MCF 10A (cell line): ENCODE results near the gene PPP3CB. TPM values are rescaled to one million over a fixed set of nuclear protein-coding genes. Genes with fewer than 3 reads are reported as not detected.
"Not testable (repeated sequence)": the region's sequence is repeated elsewhere in the genome, so short reads cannot be mapped to it uniquely, and the experiment has no call there.

Experiments
- BruUV-seq: library from RNA; stranded (reverse); fragments of 400-500 nt; replicated peaks from 2 replicates; lab custom pipeline; 2021; lab: Mats Ljungman, UMichigan
- CTCF ChIA-PET: fragments of 300-600 bp; sonication (Branson Sonifier 250); formaldehyde crosslinking; extraction: SDS; loops from one replicate; lab custom pipeline; 2021; ENCODE audit warnings: antibody characterized with exemption, inconsistent platforms; lab: Yijun Ruan, JAX
- POLR2A ChIA-PET: fragments of 300-600, 350-650 bp; sonication (Branson Sonifier 250); formaldehyde crosslinking; extraction: SDS; loops from one replicate; lab custom pipeline; 2020; ENCODE audit warnings: antibody characterized with exemption, inconsistent platforms; lab: Yijun Ruan, JAX
- DNase-seq: peaks from one replicate; pipeline ENCODE4 v3.0.0-alpha.2; 2018; ENCODE audit not compliant: unreplicated experiment
- H3K27ac Mint-ChIP-seq: one replicate; pipeline ENCODE4 v1.8.0; 2022; ENCODE audit warnings: mild to moderate bottlenecking, low read depth, mixed read lengths; ENCODE audit not compliant: unreplicated experiment
- H3K27me3 Mint-ChIP-seq: one replicate; pipeline ENCODE4 v1.8.0; 2022; ENCODE audit warnings: mixed read lengths; ENCODE audit not compliant: insufficient read depth, unreplicated experiment
- H3K36me3 Mint-ChIP-seq: one replicate; pipeline ENCODE4 v1.8.0; 2022; ENCODE audit warnings: mild to moderate bottlenecking, moderate library complexity, mixed read lengths; ENCODE audit not compliant: insufficient read depth, unreplicated experiment
- H3K4me1 Mint-ChIP-seq: one replicate; pipeline ENCODE4 v1.8.0; 2022; ENCODE audit warnings: mixed read lengths; ENCODE audit not compliant: insufficient read depth, unreplicated experiment
- H3K4me3 Mint-ChIP-seq: one replicate; pipeline ENCODE4 v1.8.0; 2022; ENCODE audit warnings: mild to moderate bottlenecking, moderate library complexity, mixed read lengths; ENCODE audit not compliant: unreplicated experiment
- H3K9me3 Mint-ChIP-seq: one replicate; pipeline ENCODE4 v1.8.0; 2022; ENCODE audit warnings: mixed read lengths; ENCODE audit not compliant: unreplicated experiment
- intact Hi-C: fragments of 100-400 bp; cut with micrococcal nuclease; formaldehyde crosslinking; loops from 2 replicates; pipeline ENCODE4 v1.14.1; 2022
- total RNA-seq: library from RNA; stranded (reverse); gene quantifications from 2 replicates; pipeline ENCODE4 v1.2.3, GENCODE V29; 2022
- TF ChIP-seq, protein P1 (sequence below): fragments of 200-600 bp; IDR thresholded peaks from one replicate; pipeline ENCODE4 v1.8.0; 2022; ENCODE audit warnings: antibody characterized with exemption, mild to moderate bottlenecking; ENCODE audit not compliant: unreplicated experiment

Gene PPP3CB
- total RNA-seq, 1 experiment from 2014 or later: 37.4 TPM

DNA sequence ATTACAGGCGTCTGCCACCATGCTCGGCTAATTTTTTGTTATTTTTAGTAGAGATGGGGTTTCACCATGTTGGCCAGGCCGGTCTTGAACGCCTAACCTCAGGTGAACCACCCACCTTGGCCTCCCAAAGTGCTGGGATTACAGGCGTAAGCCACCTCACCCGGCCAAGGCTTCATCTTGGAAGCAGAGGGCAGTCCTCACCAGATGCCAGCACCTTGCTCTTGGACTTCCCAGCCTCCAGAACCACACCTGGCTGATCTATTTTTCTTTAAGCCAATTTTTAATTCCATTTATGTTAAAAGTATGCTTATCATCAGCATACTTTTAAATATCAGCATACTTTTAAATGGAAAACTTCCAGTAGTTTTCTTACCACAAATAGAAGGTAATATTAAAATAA, 94.2 kb downstream of the PPP3CB start:
- POLR2A ChIA-PET: interaction anchor here (1.1 to 4.2 kb wide), 2 partner anchors 11 to 79 kb away, joined by 3 to 30 read pairs; partner anchors contain the start of gene ANXA7
- CTCF ChIA-PET: interaction anchor here (0.5 to 0.6 kb wide), 2 partner anchors 11 to 50 kb away, joined by 3 to 4 read pairs; no protein-coding TSS in a partner anchor
- Mint-ChIP-seq H3K4me3 (no peak overlapping the region), H3K36me3 (peaks cover 57% of the 10 kb centered on the region), H3K4me1 (peaks cover 6% of the 10 kb centered on the region), H3K9me3 (no peaks in the 10 kb centered on the region), H3K27ac (no peak overlapping the region), H3K27me3 (no peaks in the 10 kb centered on the region)
- no TSS peak for BruUV-seq
- TF ChIP-seq, protein P1, sequence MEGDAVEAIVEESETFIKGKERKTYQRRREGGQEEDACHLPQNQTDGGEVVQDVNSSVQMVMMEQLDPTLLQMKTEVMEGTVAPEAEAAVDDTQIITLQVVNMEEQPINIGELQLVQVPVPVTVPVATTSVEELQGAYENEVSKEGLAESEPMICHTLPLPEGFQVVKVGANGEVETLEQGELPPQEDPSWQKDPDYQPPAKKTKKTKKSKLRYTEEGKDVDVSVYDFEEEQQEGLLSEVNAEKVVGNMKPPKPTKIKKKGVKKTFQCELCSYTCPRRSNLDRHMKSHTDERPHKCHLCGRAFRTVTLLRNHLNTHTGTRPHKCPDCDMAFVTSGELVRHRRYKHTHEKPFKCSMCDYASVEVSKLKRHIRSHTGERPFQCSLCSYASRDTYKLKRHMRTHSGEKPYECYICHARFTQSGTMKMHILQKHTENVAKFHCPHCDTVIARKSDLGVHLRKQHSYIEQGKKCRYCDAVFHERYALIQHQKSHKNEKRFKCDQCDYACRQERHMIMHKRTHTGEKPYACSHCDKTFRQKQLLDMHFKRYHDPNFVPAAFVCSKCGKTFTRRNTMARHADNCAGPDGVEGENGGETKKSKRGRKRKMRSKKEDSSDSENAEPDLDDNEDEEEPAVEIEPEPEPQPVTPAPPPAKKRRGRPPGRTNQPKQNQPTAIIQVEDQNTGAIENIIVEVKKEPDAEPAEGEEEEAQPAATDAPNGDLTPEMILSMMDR: no peak
- intact Hi-C loops: no loop called here
- DNase-seq: no peak

DNA sequence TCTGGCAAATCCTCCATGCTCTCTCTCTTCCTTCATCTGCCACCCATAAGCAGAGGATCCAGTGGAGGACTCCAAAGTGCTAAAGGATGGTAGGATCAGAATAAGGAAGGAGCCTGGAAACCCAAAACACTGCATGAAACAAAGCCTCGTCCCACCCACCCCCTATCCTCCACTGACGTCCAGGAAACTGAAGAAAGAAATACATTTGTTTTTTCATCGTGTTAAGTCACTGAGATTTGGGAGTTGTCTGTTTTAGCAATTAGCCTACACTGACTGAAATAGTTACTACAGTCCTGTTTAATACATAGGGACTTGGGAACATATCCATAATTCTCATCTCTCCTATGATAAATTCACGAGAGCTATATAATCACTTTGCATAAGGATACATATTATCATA, 96.8 kb downstream of the PPP3CB start:
- CTCF ChIA-PET: no interaction called here
- H3K9me3 Mint-ChIP-seq: no peaks in the 10 kb centered on the region

DNA sequence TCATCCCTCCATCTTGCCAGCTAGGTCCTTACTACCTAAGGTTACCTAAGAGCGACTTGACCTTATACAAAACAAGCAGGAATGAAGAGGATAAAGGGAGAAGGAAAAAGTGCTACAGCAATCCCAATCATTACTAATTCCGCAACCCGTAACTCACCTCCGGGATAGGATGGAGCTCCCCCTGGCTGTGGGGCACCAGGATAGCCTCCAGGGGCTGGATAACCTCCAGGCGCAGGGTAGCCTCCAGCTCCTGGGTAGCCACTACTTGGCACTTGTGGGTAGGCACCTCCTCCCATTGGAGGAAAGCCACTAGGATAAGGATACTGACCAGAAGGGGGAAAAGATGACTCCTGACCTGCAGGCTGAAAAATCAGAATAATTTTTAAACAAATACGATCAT, 97.8 kb downstream of the PPP3CB start:
- H3K27me3 Mint-ChIP-seq: no peaks in the 10 kb centered on the region
- no peak overlapping the region for H3K4me3 Mint-ChIP-seq
- no TSS peak for BruUV-seq
- no peaks in the 10 kb centered on the region for H3K9me3 Mint-ChIP-seq
- ChIA-PET POLR2A (no interaction called here), CTCF (interaction anchor here (0.6 to 0.9 kb wide), 5 partner anchors 13 to 176 kb away, joined by 3 to 4 read pairs (median 3); no protein-coding TSS in a partner anchor)
- DNase-seq: no peak
- TF ChIP-seq, protein P1: no peak
- H3K36me3 Mint-ChIP-seq: peaks cover 78% of the 10 kb centered on the region
- intact Hi-C loops: no loop called here
- H3K4me1 Mint-ChIP-seq: no peaks in the 10 kb centered on the region
- H3K27ac Mint-ChIP-seq: no peak overlapping the region

More for the DNA sequence above, 96.8 kb downstream of the PPP3CB start:
- POLR2A ChIA-PET: interaction anchor here (1.6 to 4.2 kb wide), 2 partner anchors 10 to 14 kb away, joined by 3 to 30 read pairs; partner anchors contain the start of gene ANXA7
- intact Hi-C loops: no loop called here
- Mint-ChIP-seq H3K4me1 (no peaks in the 10 kb centered on the region), H3K4me3 (no peak overlapping the region), H3K27me3 (no peaks in the 10 kb centered on the region), H3K27ac (no peak overlapping the region), H3K36me3 (peaks cover 72% of the 10 kb centered on the region)
- no TSS peak for BruUV-seq
- no peak for DNase-seq
- TF ChIP-seq, protein P1: no peak

DNA sequence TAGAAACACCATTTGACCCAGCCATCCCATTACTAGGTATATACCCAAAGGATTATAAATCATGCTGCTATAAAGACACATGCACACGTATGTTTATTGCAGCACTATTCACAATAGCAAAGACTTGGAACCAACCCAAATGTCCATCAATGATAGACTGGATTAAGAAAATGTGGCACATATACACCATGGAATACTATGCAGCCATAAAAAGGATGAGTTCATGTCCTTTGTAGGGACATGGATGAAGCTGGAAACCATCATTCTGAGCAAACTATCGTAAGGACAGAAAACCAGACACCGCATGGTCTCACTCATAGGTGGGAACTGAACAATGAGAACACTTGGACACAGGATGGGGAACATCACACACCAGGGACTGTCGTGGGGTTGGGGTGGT, 101.5 kb downstream of the PPP3CB start:
- H3K27me3 Mint-ChIP-seq, intact Hi-C loops, POLR2A ChIA-PET, H3K9me3 Mint-ChIP-seq, H3K27ac Mint-ChIP-seq, H3K4me3 Mint-ChIP-seq, H3K4me1 Mint-ChIP-seq, DNase-seq, BruUV-seq, CTCF ChIA-PET: not testable (repeated sequence)
- peaks cover 86% of the 10 kb centered on the region for H3K36me3 Mint-ChIP-seq
